Measurements from ENCODE around the gene SLC1A1.
A peak's percentile ranks its signal among the peaks of the same experiment; 100 is the strongest.

SLC1A1 gene

DNA sequence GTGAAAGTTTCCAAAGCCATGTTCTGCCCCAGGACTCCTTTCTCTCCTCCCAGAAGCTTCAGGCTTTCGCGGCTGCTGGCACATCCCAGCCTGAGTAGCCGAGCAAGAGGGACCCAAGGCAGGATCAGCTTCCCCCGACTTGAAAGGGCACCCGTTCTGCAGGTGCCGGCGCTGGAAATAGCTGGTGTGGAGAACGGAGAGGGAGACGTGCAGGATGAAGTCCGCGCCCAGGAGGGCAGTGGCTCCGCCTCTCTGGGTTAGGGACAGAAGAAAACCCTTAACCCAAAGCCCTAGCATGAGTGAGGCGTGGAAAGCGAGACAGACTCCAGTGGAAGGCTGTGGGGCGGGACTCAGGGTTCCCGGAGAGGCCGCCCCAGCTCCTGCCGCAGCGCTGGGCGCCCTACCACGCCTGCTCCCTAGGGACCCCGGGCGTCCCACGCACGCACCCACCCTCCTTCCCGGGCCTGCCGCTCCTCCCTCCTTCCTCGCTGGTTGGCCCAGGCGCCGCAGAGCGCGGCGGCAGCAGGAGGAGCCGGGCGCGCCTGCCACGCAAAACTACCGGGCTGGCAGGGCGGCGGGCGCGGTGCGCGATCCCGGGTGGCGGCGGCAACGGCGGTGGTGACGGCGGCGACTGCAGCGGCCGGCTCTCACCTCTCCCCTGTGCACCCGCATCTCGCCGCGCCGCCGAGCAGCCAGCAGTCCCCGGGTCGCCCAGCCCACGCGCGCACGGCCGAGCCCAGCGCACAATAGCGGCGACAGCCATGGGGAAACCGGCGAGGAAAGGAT, at the start of gene SLC1A1:
Gene SLC1A1, plus strand, starts transcription at position 550 of the 786 bp plus-strand sequence. Its CDS starts 212 bp downstream, at position 762.
- peak; percentile 16 for DNase-seq (ENCODE audit: low spot score)

GRCh38 chr9:4442806-4443205, 47.5 kb upstream of the SLC1A1 start:
- no peak for DNase-seq (ENCODE audit: low spot score)

DNA sequence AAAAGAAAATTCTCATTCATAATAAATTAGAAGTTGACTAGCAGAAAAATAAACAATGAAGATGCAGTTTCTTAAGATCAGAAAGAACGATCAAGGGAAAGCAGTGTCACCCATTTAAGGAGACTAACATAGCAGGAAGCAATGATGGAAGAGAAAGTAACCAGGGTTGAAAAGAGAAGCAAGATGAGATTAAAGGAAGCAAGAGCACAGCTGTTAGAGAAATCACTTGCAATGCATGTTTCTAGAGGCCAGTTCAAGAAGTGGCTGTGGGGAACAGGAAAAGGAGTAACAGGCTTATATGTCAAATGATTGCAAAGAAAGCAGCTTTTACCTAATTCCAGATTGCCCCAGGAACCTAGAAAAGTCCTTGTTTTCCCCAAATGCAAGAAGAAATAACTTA, 46.8 kb upstream of the SLC1A1 start:
- no peak for DNase-seq (ENCODE audit: low spot score)

GRCh38 chr9:4461437-4461836, 28.8 kb upstream of the SLC1A1 start:
- DNase-seq (ENCODE audit: low spot score), result no peak

DNA sequence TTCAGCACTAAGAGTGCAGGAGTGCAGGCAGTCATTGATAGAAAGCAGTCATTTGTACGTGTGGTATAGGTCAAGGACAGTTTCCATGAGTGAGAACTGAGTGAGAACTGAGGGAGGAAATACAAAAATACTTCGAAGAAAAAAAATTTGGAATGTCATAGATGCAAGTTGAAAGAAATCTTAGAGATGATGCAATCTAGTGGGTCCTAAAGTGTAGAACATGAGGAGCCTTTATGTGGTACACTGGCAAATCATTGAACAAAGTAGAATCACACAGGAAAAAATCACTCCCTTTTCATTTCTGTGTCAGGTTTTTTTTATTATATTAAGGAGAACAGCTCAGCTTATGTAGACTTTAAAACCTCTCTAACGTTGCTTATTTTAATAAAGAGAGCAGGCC, 26.4 kb upstream of the SLC1A1 start:
- no peak for DNase-seq (ENCODE audit: low spot score)

GRCh38 chr9:4464911-4465513, 25.3 kb upstream of the SLC1A1 start:
- DNase-seq (ENCODE audit: low spot score), result no peak

GRCh38 chr9:4465910-4466309, 24.4 kb upstream of the SLC1A1 start:
- no peak for DNase-seq (ENCODE audit: low spot score)

- no peak for DNase-seq (ENCODE audit: low spot score)
Measured at GRCh38 chr9:4475301-4475700, 15.0 kb upstream of the SLC1A1 start.

- DNase-seq (ENCODE audit: low spot score), result no peak
Measured at GRCh38 chr9:4486176-4486575, 4.1 kb upstream of the SLC1A1 start.

DNA sequence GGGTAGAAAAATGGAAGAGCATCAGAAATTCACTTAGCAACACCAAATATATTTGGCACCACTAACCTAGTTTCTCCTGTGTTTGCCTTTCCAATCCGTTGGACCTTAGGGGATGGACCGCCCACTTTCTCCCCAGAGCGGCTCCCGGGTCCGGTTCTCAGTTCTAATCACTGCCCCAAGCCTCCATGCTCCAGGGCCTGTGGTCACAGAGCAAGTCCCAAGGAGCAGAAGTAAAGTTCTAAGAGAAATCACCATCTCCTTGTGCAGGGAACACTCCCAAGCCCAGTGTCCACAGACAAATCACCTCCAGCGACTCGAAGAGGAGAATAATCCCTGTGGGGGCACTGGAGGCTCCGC, 728 bp upstream of the SLC1A1 start:
- no peak for DNase-seq (ENCODE audit: low spot score)

DNA sequence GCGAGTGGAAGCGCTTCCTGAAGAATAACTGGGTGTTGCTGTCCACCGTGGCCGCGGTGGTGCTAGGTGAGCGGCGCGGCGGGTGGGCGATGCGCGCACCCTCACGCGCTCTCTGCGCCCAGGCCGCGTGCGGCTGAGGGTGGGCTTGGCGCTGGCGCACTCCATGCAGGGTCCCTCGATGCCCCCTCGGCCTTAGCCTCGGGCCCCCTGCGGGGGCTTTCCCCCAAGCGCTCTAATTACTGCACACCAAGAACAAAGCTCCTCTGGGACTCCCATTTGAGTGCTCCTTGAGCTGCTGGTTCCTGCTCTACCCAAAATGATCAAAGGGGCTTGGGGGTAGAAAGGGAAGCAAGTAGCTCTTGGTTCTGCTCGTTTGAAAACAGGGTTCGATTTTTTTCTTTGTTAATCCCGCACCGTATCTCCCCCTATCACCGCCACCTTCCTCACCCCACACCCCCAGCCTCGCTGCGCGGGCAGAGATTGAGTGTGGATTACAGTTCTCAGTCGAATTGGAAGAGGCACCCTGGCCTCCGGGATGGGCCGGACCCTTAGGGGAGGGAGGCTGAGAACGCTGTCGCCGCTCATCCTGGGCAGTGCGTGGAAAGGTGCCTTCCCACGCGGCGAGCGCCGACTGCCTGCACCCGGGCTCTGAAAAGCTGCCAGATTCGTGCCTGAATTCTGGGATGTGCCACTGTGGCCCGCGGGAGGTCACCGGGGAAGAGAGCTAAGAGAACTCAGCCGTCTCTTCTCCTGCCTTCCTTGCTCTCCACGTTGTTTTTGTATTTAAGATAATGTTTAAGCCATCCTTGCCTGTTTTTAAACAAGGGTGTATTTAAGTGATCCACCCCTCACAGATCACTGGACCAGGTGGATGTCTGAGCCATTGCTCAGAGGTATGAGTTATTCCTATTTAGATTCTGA, 697 bp downstream of the SLC1A1 start:
- no peak for DNase-seq (ENCODE audit: low spot score)

- DNase-seq (ENCODE audit: low spot score), result no peak
Measured at GRCh38 chr9:4491626-4491975, 1.3 kb downstream of the SLC1A1 start.

DNA sequence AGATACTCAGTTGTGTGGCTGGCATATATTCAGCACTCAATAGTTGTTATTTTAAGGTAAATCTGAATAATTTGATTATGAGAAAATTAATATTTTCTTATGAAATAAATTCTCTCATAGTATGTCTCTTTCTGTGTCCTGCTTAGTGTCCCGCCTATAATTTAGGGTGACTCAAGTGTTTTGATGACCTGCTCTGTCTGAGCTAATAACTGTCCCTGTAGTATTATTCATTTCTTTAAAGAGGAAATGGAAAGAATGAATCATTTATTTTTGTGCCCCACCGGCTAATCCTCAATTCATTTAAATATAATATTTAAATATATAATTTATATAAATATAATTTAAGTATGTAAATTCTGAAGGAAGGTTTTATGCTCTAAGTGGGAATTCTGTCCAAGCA, 4.1 kb downstream of the SLC1A1 start:
- no peak for DNase-seq (ENCODE audit: low spot score)

DNA sequence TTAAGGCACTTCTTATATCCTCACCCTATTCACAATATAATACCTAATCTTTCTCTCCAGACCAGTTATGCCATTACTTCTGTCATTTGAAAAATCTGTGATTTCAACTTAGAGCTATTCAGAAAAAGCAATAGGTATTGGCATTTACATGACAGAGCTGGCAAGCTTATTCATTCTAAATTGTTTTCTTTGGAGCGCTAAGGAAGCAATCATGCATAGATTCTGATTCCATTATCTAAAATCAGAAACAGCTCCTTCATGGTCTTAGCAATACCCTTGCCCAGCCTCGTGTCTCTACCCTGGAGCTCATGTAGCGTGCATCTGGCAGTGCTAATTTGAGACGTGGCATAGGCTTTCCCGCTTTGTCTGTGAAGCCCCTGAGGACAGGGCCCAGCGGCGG, 4.5 kb downstream of the SLC1A1 start:
- DNase-seq (ENCODE audit: low spot score), result no peak

GRCh38 chr9:4495537-4495936, 5.3 kb downstream of the SLC1A1 start:
- no peak for DNase-seq (ENCODE audit: low spot score)

- DNase-seq (ENCODE audit: low spot score), result no peak
Measured at GRCh38 chr9:4496497-4496896, 6.2 kb downstream of the SLC1A1 start.

- no peak for DNase-seq (ENCODE audit: low spot score)
Measured at GRCh38 chr9:4497395-4497794, 7.1 kb downstream of the SLC1A1 start.

- no peak for DNase-seq (ENCODE audit: low spot score)
Measured at GRCh38 chr9:4497855-4498254, 7.6 kb downstream of the SLC1A1 start.

- no peak for DNase-seq (ENCODE audit: low spot score)
Measured at GRCh38 chr9:4499917-4500316, 9.6 kb downstream of the SLC1A1 start.

DNA sequence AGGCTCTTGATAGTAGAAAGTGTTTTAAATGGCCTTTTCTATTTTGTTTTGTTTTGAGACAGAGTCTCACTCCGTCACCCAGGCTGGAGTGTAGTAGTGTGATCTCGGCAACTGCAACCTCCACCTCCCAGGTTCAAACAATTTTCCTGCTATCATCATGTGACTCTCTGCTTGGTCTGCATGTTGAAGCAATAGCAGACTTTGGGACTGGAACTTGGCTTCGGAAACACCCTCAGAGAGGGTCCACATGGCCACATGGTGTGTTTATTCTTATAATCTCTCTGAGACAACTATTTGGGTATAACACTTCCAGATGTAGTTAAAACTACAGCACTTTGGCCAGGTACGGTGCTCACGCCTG, 10.9 kb downstream of the SLC1A1 start:
- DNase-seq (ENCODE audit: low spot score), result no peak

GRCh38 chr9:4502444-4502843, 12.2 kb downstream of the SLC1A1 start:
- DNase-seq (ENCODE audit: low spot score), result no peak

DNA sequence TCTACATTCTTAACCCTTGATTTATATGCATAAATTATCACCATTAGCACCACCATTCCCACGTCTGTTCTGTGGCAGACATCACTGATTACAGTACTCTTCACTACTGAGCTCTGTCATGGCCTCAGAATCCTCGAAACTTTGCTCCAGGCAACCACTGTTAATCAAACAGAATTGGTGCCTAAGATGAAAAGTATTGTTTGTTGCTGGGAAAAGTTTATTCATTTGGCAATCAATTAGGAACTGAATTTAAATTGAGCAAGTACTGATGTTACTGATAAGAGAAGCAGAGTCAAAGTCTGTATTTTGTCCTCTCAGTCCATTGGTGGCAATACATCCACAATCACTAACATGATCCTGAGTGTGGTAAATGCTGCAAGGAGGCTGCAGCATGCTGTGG, 12.8 kb downstream of the SLC1A1 start:
- DNase-seq (ENCODE audit: low spot score), result no peak

GRCh38 chr9:4504250-4504649, 14.0 kb downstream of the SLC1A1 start:
- DNase-seq (ENCODE audit: low spot score), result no peak

All from COLO829 (cell line).